Measurements from ENCODE around the gene KLF15. TPM values are rescaled to one million over a fixed set of nuclear protein-coding genes. Genes with fewer than 3 reads are reported as not detected.
A peak's percentile ranks its signal among the peaks of the same experiment; 100 is the strongest.

KLF15 gene
- total and polyA plus RNA-seq, 9 of the 15 experiments (the other 6 are each of a cell fraction or from before 2014, with no cell fraction given) = 0.08 to 4.8 (median 1.2) TPM

DNA sequence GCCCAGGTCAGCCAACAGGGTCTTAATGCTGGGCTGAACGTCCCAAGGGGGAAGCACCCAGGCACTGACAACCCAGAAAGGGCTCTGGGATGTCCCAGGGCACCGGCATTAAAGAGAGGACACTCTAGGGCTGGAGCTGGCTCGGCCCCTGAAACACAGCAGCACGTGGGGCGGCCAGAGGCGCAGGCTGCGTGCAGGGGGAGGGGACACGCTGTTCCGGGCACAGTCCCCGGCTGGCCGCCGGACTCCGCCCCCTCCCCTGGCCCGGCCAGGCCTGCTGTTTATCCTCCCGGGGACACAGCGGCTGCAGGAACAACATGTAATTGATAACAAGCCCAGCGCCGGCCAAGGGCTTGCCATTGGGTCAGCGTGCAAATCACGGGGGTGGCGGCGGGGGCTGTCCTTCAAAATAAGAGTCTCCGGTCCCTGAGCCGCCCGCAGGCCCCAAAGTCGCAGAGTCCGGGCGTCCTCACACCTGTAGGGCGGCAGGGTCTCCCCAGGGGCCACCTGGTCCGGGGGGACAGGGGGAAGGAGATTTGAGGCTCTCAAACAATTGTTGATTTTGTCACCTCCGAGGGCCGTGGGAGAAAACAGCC, 1.3 kb downstream of the KLF15 start (continued):
- TF ChIP-seq, protein P1, sequence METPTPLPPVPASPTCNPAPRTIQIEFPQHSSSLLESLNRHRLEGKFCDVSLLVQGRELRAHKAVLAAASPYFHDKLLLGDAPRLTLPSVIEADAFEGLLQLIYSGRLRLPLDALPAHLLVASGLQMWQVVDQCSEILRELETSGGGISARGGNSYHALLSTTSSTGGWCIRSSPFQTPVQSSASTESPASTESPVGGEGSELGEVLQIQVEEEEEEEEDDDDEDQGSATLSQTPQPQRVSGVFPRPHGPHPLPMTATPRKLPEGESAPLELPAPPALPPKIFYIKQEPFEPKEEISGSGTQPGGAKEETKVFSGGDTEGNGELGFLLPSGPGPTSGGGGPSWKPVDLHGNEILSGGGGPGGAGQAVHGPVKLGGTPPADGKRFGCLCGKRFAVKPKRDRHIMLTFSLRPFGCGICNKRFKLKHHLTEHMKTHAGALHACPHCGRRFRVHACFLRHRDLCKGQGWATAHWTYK (CRISPR knock-in tag; IDR thresholded peaks at IDR 0.05) = no peak
- TF ChIP-seq EP300 (IDR thresholded peaks at IDR 0.05; ENCODE audit: low read length) (no peak), ZNF253 (CRISPR knock-in tag; conservative IDR thresholded peaks at IDR 0.05) (no peak), ETS2 (tag; IDR thresholded peaks at IDR 0.05; ENCODE audit: borderline replicate concordance, poor library complexity, severe bottlenecking) (no peak), SMAD4 (CRISPR knock-in tag; conservative IDR thresholded peaks at IDR 0.05) (peak; percentile 63; the same call in 1 of the 2 replicates), SRSF1 (IDR thresholded peaks at IDR 0.05; ENCODE audit: low read depth, low read length) (no peak), ETV5 (CRISPR knock-in tag; IDR thresholded peaks at IDR 0.05; ENCODE audit: low read depth) (no peak), ZZZ3 (IDR thresholded peaks at IDR 0.05) (no peak), CBFB (CRISPR knock-in tag; IDR thresholded peaks at IDR 0.05) (no peak), SRSF3 (IDR thresholded peaks at IDR 0.05; ENCODE audit: insufficient read depth, low read length) (no peak), KLF1 (tag; IDR thresholded peaks at IDR 0.05) (no peak), PTBP1 (IDR thresholded peaks at IDR 0.05; ENCODE audit: low read depth, low read length) (no peak), HDGF (IDR thresholded peaks at IDR 0.05) (no peak), CBX5 (IDR thresholded peaks at IDR 0.05; ENCODE audit: borderline replicate concordance, low read depth) (no peak), FOXK2 (conservative IDR thresholded peaks at IDR 0.05 in 1 of 2, IDR thresholded peaks at IDR 0.05 in 1 of 2; ENCODE audit: low read depth in 2 of 2) (peak; percentile 90 to 91)
- TF ChIP-seq, protein P2, sequence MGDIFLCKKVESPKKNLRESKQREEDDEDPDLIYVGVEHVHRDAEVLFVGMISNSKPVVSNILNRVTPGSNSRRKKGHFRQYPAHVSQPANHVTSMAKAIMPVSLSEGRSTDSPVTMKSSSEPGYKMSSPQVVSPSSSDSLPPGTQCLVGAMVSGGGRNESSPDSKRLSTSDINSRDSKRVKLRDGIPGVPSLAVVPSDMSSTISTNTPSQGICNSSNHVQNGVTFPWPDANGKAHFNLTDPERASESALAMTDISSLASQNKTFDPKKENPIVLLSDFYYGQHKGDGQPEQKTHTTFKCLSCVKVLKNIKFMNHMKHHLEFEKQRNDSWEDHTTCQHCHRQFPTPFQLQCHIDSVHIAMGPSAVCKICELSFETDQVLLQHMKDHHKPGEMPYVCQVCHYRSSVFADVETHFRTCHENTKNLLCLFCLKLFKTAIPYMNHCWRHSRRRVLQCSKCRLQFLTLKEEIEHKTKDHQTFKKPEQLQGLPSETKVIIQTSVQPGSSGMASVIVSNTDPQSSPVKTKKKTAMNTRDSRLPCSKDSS (IDR thresholded peaks at IDR 0.05; ENCODE audit: low read depth, partially characterized antibody) = no peak
- TF ChIP-seq, protein P3, sequence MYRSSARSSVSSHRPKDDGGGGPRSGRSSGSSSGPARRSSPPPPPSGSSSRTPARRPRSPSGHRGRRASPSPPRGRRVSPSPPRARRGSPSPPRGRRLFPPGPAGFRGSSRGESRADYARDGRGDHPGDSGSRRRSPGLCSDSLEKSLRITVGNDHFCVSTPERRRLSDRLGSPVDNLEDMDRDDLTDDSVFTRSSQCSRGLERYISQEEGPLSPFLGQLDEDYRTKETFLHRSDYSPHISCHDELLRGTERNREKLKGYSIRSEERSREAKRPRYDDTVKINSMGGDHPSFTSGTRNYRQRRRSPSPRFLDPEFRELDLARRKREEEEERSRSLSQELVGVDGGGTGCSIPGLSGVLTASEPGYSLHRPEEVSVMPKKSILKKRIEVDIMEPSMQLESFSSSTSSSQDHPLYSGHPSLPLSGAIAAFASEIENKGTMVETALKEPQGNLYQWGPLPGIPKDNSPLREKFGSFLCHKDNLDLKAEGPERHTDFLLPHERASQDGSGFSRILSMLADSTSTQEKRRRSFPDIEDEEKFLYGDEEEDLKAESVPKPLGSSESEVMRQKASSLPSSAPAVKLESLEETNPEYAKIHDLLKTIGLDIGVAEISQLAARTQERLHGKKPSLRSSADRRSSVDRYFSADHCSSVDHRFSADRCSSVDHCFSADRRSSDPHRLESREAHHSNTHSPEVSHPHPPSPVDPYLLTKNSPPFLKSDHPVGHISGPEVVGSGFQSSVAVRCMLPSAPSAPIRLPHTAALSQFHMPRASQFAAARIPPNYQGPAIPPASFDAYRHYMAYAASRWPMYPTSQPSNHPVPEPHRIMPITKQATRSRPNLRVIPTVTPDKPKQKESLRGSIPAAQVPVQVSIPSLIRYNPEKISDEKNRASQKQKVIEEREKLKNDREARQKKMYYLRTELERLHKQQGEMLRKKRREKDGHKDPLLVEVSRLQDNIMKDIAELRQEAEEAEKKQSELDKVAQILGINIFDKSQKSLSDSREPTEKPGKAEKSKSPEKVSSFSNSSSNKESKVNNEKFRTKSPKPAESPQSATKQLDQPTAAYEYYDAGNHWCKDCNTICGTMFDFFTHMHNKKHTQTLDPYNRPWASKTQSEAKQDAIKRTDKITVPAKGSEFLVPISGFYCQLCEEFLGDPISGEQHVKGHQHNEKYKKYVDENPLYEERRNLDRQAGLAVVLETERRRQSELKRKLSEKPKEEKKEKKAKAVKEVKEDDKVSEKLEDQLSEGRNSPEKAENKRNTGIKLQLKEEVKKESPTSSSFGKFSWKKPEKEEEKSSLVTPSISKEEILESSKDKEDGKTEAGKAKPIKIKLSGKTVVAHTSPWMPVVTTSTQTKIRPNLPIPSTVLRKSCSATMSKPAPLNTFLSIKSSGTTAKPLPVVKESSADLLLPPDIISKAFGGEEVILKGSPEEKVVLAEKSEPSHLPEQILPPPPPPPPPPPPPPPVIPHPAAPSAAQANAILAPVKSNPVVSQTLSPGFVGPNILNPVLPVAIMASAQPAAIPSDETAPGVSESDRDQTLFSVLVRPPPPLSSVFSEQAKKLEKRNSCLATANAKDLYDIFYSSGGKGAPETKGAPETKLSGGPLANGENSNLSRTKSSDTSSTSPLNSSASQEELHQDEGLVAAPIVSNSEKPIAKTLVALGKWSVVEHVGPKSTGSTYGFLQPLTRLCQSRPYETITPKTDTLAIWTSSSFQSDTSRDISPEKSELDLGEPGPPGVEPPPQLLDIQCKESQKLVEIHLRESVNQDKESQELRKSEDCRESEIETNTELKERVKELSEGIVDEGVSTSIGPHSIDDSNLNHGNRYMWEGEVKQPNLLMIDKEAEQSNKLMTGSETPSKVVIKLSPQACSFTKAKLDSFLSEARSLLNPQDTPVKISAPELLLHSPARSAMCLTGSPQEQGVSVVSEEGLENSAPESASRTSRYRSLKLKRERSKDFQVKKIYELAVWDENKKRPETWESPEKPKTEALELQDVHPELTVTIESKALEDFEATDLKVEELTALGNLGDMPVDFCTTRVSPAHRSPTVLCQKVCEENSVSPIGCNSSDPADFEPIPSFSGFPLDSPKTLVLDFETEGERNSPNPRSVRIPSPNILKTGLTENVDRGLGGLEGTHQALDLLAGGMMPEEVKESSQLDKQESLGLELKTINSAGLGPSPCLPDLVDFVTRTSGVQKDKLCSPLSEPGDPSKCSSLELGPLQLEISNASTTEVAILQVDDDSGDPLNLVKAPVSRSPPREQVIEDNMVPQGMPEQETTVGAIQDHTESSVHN (IDR thresholded peaks at IDR 0.05; ENCODE audit: borderline replicate concordance in 1 of 2, low read depth in 1 of 2) = no peak
